Activated naive CD4-positive, alpha-beta T cell treated with Interleukin-2 at 50 U/mL for 16 hours (primary cell): ENCODE data around the gene ATAD2B.
"Not testable (repeated sequence)": the region's sequence is repeated elsewhere in the genome, so short reads cannot be mapped to it uniquely, and the experiment has no call there.

Experiments used
- DNase-seq: peaks from one replicate; pipeline ENCODE4 v3.0.0-alpha.2; 2020

The ATAD2B gene

DNA sequence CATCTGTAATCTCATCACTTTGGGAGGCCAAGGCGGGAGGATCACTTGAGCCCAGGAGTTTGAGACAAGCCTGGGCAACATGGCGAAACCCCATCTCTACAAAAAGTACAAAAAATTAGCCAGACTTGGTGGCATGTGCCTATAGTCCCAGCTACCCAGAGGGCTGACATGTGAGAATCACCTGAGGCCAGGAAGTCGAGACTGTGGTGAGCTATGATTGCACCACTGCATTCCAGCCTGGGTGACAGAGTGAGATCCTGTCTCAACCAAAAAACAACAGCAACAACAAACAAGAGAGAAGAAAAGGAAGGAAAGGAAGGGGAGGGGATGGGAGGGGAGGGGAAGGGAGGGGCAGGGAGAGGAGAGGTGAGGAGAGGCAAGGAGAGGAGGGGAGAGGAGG lies 203.9 kb downstream of the ATAD2B start:
- DNase-seq: not testable (repeated sequence)

DNA sequence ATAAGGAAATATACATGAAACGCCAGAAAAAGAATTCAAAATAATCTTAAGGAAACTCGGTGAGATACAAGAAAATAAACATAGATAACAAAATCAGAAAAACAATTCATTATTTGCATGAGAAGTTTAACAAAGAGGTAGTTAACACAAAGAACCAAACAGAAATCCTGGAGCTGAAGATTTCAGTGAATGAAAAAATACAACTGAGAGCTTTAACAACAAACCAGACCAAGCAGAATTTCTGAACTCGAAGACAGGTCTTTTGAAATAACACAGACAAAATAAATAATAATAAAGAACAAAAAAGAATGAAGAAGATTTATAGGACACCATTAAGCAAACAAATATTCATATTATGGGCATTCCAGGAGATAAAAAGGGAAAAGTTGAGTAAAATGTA lies 204.7 kb downstream of the ATAD2B start:
- no peak for DNase-seq

DNA sequence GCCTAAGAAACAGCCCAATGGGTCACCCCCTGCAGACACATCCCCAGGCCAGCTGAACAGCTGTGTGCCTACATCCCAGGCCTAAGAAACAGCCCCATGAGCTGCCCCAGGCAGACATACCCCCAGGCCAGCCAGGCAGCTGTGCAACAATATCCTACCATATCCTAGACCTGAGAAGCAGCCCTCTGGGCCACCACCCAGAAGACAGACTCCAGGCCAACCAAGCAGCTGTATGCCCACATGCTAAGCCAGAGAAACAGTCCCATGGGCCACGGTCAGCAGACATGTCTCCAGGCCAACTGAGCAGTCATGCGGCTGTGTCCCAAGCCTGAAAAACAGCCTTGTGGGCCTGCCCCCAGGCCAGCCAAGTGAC lies 205.5 kb downstream of the ATAD2B start:
- no peak for DNase-seq

DNA sequence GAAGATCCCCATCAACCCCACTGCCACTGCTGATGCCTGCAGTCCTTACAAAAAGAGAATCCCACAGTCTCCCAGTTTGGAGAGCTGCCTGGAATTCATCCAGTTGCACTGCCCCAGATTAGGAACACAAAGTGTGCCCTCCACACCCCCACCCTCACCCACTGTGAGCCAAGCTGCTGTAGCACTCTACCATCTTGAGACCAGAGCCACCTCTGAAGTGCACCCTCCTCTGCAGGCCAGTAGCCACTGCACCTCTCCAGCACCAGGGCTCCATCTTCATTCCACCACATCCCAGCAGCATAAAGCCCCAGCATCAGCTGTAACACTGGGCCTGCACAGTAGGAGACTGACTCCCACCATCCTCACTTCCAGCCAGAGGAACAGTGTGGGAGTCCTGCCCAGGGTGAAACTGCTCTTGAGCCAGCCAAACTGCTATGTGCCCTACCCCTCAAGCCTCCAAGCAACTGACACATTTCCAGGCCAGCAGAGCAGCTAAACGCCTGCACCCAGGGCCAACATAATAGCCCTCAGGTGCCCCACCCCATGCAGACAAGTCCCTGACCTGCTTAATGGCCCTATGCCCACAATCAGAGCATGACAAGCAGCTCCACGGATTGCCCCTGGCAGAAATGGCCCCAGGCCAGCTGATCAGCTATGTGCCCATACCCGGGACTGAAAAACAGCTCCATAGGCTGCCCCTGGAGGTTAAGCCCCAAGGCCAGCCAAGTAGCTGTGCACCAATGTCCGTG lies 206.0 kb downstream of the ATAD2B start:
- no peak for DNase-seq

DNA sequence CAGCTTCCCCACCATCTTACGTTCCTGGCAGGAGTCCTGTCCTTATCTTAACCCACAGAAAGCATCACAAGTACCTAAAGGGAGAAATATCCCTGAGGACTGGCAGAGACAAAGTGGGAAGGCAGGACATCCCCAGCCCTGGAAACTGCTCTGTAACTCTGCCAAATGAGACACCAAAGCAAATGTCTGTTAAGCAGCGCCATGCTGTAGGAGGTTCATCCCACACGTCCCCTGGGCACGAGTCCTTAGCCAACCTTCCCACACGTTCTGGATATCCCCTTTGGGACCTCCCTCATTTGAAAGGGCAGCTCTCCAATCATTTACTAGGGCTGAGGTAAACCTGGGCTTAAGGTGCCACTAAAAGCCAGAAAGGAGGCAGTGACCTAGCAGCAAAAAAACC lies 207.2 kb downstream of the ATAD2B start:
- no peak for DNase-seq

DNA sequence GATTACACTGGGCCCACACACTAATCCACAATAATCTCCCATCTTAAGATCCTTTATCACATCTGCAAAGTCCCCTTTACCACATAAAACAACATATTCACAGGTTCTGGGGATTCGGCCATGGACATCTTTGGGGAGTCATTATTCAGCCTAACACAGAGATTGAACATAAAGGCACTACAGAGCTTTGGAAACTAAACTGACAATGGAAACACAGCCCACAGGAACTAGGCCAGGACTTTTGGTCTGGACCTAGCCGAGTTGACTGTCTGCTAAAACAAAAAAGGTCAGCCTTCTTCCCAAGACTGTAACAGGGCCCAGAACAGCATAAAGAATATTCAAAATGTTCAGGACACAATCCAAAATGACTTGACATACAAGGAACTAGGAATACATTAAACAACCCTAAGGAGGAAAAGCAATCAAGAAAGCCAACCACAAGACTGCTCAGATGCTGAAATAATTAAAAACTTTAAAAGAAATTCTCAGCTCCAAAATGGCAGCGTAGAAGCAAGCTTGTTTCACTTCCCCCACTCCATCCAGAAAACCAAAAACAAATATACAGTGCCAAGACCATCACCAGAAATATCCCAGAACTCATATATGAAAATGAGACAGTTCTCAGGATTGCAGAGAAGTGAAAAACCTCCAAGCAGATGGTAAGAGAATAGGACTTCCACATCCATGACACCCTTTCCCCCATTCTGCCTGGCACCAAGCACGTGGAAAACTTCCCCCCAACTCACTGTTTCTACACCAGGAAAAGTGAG lies 207.8 kb downstream of the ATAD2B start:
- DNase-seq: no peak

DNA sequence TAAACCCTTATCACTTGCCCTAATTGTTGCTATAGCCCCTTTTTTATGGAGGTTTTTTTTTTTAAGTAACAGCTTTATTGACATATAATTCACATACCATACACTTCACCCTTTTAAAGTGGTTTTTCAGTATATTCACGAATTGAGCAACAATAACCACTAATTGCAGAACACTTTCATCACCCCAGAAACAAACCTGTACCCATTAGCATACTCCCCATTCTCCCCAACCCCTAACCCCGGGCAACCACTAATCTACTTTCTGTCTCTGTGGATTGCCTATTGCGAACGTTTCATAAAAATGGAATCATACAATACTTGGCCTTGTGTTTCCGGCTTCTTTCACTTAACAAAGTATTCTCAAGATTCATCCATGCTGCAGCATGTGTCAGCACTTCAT lies 213.6 kb downstream of the ATAD2B start:
- no peak for DNase-seq

DNA sequence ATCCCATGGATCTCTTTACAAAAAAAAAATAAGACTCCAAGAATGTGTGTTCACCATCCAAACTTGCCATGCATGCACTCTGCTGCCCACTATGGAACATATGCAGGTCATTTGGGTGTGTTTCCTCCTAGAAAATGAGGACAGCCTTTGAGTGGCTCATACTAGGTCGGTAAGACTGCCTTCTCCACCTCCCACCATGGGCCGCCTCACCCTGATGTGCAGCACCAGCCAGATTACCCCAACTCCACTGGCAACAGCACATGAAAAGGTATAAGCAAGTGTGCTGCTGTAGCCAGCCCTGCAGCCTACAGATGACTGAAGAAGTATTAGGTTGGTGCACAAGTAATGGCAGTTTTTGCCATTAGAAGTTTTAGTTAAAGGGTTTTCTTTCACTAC lies 214.2 kb downstream of the ATAD2B start:
- DNase-seq: no peak

DNA sequence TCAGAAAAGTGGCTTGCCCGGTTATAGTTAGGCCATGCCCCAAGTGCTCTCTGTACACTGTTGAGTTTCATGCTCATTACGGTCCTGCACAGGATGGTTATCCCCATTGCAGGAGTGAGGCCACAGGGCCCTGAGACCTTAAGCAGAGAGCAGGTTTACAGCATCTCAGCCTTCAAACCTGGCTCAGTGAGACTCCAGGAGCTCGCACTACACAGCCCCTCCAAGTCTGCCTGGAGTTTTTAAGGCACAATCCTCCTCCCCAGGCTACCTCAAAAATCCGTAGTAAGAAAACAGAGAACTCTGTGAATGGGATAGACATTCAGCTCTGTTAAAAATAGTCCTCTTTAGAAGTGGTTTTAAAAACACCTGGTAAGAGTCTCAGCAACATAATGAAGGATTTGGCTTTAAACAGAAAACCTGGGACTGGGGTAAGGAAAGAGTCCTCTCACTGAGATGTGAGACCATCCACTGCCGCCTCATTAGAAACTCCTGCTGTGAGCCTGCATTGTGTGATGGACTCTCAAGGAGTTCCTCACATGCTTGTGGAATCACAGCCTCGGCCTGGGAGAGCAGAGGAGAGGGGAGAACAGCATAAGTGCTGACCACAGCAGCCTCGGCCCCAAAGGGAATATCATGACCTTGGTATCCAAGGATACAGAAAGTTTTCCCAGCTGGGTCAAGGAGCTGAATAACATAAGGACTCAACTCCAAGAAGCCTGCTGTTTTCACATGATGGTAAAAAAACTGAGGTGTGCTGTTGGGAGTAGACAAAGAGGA lies 214.8 kb downstream of the ATAD2B start:
- no peak for DNase-seq

DNA sequence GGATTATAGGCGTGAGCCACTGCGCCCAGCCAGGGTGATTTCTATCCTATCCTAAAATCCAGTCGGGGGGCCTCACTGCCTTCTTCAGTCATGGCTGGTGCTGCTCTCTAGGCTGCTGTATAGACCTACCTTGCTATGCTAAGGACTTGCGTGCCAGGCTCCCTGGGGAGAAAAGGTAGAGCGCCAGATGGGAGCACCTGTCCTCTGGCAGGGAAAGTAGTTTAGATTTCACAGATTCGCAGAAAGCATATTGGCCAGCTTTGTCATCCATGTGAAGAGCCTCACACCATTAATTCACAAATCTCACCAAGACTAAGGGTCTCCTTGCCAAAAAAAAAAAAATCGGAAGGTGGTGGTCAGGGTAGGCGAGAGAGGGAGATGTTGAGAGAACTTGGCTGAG lies 217.6 kb downstream of the ATAD2B start:
- no peak for DNase-seq

DNA sequence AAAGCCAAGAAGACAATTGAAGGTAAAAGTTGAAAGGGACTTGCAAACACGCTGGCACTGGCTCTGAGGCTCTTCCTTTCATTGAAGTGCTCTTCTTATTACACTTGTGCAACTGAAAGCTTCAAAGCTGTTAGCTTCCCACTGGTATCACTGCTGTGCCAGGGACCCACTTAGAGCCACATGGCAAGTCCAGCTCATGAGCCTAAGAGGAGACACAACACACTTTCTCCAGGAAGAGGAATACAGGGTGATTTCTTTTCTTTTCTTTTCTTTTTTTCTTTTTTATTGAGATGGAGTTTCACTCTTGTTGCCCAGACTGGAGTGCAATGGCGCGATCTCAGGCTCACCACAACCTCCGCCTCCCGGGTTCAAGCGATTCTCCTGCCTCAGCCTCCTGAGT lies 218.2 kb downstream of the ATAD2B start:
- DNase-seq: no peak

DNA sequence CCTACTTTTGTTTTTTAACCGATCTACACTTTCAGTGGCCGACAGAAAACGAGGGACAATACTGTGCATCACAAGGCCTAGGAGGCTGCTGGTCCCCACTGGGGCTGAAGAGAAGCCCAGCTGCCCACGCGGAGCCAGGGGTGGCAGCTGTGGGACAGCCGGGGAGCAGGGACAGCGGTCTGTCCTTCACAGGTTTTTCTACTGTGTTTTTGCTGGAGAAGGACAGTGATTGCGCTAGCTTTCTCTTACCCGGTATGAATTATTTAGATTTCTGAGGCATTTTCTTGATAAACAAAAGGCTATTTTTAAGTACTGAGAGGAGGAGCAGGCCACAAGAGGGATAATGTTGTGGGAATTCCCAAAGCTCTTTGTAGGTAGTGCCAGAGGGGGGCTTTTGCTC lies 219.8 kb downstream of the ATAD2B start:
- DNase-seq: no peak

DNA sequence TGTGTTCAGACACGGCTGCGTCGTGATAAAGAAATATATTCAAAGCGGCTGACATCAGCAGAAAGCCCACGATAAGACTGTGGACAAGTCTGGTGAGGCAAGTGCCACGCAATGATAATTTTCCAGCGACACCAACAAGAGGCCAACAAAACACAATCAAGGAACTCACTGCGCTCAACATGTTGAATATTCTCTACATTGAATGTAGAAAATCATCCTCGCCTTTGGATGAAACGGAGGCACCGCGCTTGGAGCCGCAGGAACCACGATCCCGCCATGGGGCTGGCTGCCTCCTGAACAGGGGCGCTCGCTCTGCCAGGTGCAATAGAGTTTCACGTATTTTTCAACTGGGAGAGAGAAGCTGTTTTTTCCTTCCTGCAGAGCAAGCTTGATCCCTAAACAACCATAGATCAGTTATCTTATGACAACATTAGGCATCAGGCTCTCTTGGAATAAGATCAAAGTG lies 220.3 kb downstream of the ATAD2B start:
- DNase-seq: no peak

DNA sequence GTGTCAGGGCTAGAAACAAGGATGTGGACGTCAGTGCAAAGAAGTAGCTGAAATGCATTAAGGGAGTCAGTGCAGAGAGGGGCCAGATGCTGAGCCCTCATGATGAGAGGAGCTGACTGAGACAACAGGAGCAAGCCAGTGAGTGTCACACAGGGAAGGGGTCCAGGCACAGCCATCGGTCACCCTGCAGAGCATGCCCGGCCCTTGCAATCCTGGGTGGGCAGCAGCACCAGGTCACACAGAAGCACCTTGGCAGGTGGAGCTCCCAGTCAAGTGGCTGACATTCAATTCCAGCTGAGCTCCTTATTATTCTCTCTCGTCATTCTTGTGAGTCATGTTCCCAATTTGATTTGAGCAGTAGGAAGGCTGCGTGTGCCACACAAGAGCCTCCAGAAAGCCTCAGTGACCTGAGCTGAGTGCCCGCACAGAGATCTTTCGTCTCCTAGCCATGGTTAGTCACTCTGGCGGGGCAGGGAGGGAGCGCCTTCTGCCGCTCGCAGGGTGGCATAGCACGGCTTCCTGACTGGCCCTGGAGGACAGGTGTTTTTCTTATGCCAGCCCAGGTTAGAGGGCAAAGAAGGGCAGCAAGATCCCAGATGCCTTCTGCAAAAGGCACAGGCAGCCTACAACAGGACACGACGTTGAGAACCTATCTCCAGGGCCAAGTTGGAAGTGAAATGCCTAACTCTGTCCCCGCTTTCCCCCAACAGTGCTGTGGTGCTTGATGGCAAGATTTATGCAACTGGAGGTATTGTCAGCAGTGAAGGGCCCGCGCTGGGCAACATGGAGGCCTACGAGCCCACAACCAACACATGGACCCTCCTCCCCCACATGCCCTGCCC lies 220.9 kb downstream of the ATAD2B start:
- DNase-seq: no peak

DNA sequence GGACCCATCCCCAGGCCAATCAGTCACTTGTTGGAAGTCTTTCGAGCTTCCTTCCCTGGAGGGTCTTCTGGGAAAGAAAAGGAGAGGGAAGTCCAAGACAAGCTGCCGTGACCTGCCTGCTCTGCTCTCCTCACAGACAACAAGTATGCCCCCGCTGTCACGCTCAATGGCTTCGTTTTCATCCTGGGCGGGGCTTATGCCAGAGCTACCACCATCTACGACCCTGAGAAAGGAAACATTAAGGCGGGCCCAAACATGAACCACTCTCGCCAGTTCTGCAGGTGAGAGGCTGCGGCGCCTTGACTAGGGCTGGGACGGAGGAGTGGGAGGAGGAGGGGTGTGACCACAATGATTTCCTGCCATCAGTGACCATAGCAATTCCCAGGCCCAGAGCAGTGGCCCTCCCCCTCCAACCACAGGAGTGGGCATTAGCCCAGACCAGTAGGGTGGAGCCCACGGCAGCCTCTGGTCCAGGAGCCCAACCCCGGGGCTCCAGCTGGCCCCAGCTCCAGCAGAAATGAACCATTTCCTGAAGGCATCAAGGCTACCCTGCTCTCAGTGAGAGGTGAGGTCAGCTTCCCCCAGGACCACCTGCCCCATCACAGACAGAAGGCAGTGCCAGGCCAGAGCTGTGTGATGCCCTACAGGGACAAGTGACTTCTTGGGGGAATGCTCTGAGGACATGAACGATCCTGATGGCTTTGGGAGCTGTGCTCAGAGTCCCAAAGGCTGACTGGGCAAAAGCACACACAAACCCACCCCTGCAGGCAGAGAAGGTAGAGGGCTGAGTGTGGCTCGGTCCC lies 223.1 kb downstream of the ATAD2B start:
- no peak for DNase-seq

DNA sequence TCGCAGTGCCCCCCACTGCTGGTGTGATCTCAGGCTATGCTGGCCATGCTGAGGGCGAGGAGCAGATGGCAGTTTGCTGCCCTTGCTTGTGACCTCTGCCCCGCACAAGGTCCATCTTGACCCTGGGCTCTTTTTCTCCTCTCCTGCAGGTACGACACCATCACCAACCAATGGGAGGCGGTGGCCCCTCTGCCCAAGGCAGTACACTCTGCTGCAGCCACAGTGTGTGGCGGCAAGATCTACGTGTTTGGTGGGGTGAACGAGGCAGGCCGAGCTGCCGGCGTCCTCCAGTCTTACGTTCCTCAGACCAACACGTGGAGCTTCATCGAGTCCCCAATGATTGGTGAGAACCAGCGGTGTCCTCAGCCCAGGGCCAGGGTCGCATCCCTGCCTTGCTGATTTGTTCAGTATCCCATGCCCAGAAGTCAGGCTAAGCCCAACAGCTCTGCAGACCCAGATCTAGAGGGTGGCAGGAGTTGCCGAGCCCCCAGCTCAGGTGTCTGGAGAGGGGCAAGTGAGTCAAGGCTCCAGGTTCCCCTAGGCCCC lies 223.8 kb downstream of the ATAD2B start:
- no peak for DNase-seq

DNA sequence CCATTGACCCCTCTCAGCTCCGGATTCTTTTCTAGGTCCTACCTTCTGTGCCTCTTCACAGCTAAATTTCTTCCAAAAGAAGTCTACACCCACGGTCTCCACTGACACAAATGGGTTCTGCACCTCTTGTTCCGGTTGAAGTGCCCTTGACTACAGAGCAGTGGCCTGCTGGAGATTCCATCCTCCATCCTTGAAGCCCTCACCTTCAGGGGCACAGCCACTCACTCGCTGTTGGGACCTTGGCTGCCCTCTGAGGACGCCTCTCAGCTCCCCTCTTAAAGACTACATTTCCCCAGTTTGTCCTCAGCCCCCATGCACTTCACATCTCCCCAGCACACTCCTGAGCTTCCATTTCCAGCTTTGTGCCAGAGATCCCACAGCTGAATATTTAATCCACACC lies 226.3 kb downstream of the ATAD2B start:
- DNase-seq: no peak

DNA sequence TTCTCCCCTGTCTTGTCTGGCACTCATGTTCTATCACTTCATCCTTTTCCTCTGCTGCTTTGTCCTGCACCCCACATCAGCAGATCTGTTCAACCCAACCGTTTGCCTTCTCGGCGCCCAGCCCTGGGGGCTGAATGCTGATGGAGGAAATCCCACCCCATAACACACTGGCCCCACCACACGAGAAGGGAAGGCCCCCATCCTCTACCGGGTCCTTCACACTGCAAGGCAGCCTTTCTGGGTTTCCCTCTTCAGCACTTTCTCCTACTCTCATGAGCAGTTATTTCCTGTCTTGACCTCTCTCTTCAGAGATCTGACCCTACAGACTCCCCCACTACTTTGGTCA lies 227.4 kb downstream of the ATAD2B start:
- DNase-seq: no peak

DNA sequence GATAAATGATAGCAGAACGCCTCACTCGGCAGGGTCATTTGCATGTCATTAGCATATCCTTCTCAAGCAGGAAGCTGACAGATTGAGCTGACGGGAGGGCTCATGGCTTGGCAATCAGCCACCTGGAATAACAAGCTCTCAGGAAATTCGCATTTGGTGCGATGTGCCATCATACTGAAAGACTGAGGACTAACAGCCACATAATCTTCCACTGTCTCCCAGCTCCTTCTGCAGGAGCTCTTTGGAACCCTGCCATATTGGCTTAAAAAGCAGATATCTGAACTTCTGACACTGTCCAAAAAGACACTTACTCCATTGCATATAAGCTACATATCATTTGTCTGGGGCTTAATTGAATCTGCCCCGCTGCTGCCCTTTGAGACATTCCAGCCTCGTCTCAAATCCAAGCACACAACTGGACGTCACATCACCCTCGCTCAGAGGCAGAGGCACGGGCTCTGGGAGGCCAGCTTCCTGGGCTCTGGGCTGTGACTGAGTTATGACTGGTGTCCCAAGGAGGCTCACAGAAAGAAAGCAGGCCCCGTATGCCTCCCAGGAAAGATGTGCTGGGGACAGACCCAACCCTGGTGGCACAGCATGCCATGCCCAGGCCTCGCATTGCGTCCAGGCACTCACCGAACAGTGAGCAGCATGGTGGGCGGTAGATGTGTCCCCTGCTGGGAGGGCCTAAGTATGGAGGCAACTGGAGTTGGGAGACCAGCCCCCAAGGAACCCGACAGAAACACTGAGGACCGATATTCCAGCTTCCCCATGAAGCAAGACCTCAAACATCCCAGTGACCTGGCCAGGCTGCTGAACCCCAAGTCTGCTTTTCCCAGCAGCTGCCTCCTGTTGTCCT lies 228.0 kb downstream of the ATAD2B start:
- DNase-seq: no peak
